SK-N-MC (cell line): ENCODE measurements around the gene MTR.

Experiments
- EZH2 ChIP-seq: fragments of 200-600 bp; sonication (generic); IDR thresholded peaks from one replicate; pipeline ENCODE4 v1.6.1; 2017; ENCODE audit warnings: antibody characterized with exemption
- POLR2AphosphoS5 ChIP-seq: IDR thresholded peaks from 2 replicates; pipeline ENCODE4 v1.6.1; 2012; ENCODE audit warnings: mild to moderate bottlenecking, low read depth, low read length, borderline replicate concordance

DNA sequence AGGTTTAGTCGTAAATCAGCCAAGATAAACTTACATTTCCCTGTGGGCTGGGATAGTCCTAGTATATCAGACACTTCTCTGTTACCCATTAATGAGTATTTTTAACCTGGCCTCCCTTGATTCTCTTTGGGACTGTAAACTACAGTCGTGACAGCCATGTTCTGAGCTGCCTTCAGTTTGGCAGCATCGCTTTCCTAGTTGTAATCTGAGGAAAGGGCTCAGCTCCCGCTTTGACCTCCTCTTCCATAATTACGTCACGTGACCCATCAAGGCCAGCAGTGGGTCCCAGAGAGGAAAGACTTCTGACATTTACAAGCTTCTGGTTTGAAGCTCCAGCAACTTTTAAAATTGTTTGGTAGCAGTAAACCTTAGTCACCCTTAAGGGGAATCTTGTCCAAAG lies 34.6 kb upstream of the MTR start:
- TF ChIP-seq POLR2AphosphoS5 (no peak), EZH2 (no peak)
